Common myeloid progenitor, CD34-positive (primary cell): Measurements from ENCODE around the gene INO80.

ENCODE experiments used
- CTCF ChIA-PET: fragments of 350-600 bp; sonication (Branson Sonifier 250); formaldehyde crosslinking; loops from one replicate; lab custom pipeline; 2021; ENCODE audit warnings: antibody characterized with exemption; lab: Charles Lee
- POLR2A ChIA-PET: fragments of 350-600 bp; sonication (Branson Sonifier 250); formaldehyde crosslinking; loops from one replicate; lab custom pipeline; 2021; ENCODE audit warnings: antibody characterized with exemption; lab: Charles Lee
- DNase-seq, 3 donors: peaks; one replicate each; pipeline versions ENCODE4 v3.0.0 to v3.0.0-alpha.2; 2013
- H3K27ac ChIP-seq, 2 experiments: 1 replicate in 1 of 2; 2 replicates in 1 of 2; pipeline ENCODE4 v1.7.0; 2013; ENCODE audit warnings: inconsistent platforms in 2 of 2, low read length in 2 of 2, mild to moderate bottlenecking in 2 of 2, low read depth in 1 of 2, moderate library complexity in 1 of 2; ENCODE audit not compliant: severe bottlenecking in 2 of 2, insufficient read depth in 1 of 2, poor library complexity in 1 of 2
- H3K27me3 ChIP-seq, 5 experiments: replicated peaks in 2 of 5; 1 replicate in 3 of 5; 2 replicates in 2 of 5; pipeline versions ENCODE4 v1.6.1 to v1.7.0; 2013; ENCODE audit warnings: low read length in 4 of 5, mild to moderate bottlenecking in 2 of 5, moderate library complexity in 2 of 5, inconsistent platforms in 1 of 5; ENCODE audit not compliant: insufficient read depth in 5 of 5, control insufficient read depth in 4 of 5
- H3K36me3 ChIP-seq, 4 experiments: 1 replicate in 2 of 4; 2 replicates in 2 of 4; pipeline versions ENCODE4 v1.6.1 to v1.7.0; 2013; ENCODE audit warnings: low read length in 3 of 4, control low read depth in 1 of 4, mild to moderate bottlenecking in 1 of 4; ENCODE audit not compliant: control insufficient read depth in 4 of 4, insufficient read depth in 4 of 4
- H3K4me1 ChIP-seq, 4 experiments: 1 replicate in 3 of 4; 2 replicates in 1 of 4; pipeline versions ENCODE4 v1.6.1 to v1.7.1; 2013; ENCODE audit warnings: low read length in 3 of 4, mild to moderate bottlenecking in 3 of 4, control low read depth in 1 of 4, inconsistent platforms in 1 of 4, moderate library complexity in 1 of 4; ENCODE audit not compliant: control insufficient read depth in 4 of 4, insufficient read depth in 4 of 4; ENCODE audit errors: control extremely low read depth in 1 of 4
- H3K4me3 ChIP-seq, 7 experiments: 1 replicate in 4 of 7; 2 replicates in 3 of 7; pipeline versions ENCODE4 v1.5.1 to v1.7.0; 2013; ENCODE audit warnings: mild to moderate bottlenecking in 7 of 7, low read length in 6 of 7, moderate library complexity in 6 of 7, inconsistent platforms in 2 of 7, low read depth in 2 of 7, control low read depth in 1 of 7; ENCODE audit not compliant: insufficient read depth in 4 of 7, control insufficient read depth in 1 of 7; ENCODE audit errors: extremely low read depth in 1 of 7
- H3K9me3 ChIP-seq, 5 experiments: 1 replicate in 4 of 5; 2 replicates in 1 of 5; pipeline versions ENCODE4 v1.6.1 to v1.7.1; 2013; ENCODE audit warnings: low read length in 4 of 5, mild to moderate bottlenecking in 2 of 5, inconsistent platforms in 1 of 5, low read depth in 1 of 5, moderate library complexity in 1 of 5; ENCODE audit not compliant: control insufficient read depth in 4 of 5, insufficient read depth in 2 of 5; ENCODE audit errors: control extremely low read depth in 1 of 5
- WGBS: methylation state at CpG from one replicate; pipeline ENCODE4 v1.1.5; 2013; ENCODE audit not compliant: insufficient coverage; 5-methylcytosine and 5-hydroxymethylcytosine counted together

Gene INO80

GRCh38 chr15:41022487-41023090 is 93.5 kb downstream of the INO80 start:
- DNase-seq: peak; percentile 59 to 81 (median 76)
- POLR2A ChIA-PET: no interaction called here
- H3K9me3 ChIP-seq: no peaks in the 10 kb centered on the region

GRCh38 chr15:41020829-41021228 is 95.3 kb downstream of the INO80 start:
- CTCF ChIA-PET: interaction anchor here (0.7 to 17.8 kb wide), 9 partner anchors 12 to 163 kb away, joined by 3 to 491 read pairs (median 7); partner anchors contain the start of gene VPS18
- Histone ChIP-seq H3K4me3 (no peak overlapping the region), H3K27me3 (no peaks in the 10 kb centered on the region), H3K4me1 (peaks cover 11 to 27% (median 13%) of the 10 kb centered on the region in 4 experiments), H3K9me3 (no peaks in the 10 kb centered on the region), H3K36me3 (peaks cover 12 to 72% (median 29%) of the 10 kb centered on the region in 4 experiments), H3K27ac (no peak overlapping the region)
- no peak for DNase-seq
- 92% methylated on average over 4 of the region's 6 CpGs for WGBS
- POLR2A ChIA-PET: interaction anchor here (1.2 kb wide), 1 partner anchor 115 kb away, joined by 3 read pairs; no protein-coding TSS in a partner anchor

More at GRCh38 chr15:41022487-41023090, 93.5 kb downstream of the INO80 start:
- Histone ChIP-seq H3K4me3 (no peak overlapping the region), H3K27me3 (no peaks in the 10 kb centered on the region), H3K36me3 (peaks cover 23 to 71% (median 41%) of the 10 kb centered on the region in 4 experiments), H3K4me1 (peaks cover 1 to 10% (median 3%) of the 10 kb centered on the region in 4 experiments), H3K27ac (no peak overlapping the region)
- 49% methylated on average over 3 of the region's 5 CpGs for WGBS
- CTCF ChIA-PET: interaction anchor here (1.2 to 17.8 kb wide), 17 partner anchors 9 to 165 kb away, joined by 3 to 491 read pairs (median 6); partner anchors contain the start of genes RHOV and VPS18

GRCh38 chr15:41020311-41020710 is 95.8 kb downstream of the INO80 start:
- WGBS: 88% methylated on average over 1 of the region's 4 CpGs
- DNase-seq: no peak
- no peaks in the 10 kb centered on the region for H3K9me3 ChIP-seq
- ChIA-PET POLR2A (interaction anchor here (1.2 kb wide), 1 partner anchor 114 kb away, joined by 3 read pairs; no protein-coding TSS in a partner anchor), CTCF (interaction anchor here (1.6 to 17.8 kb wide), 5 partner anchors 16 to 162 kb away, joined by 3 to 491 read pairs (median 20); partner anchors contain the start of gene VPS18)
- peaks cover 10 to 69% (median 29%) of the 10 kb centered on the region in 4 experiments for H3K36me3 ChIP-seq
- H3K27ac ChIP-seq: no peak overlapping the region
- H3K27me3 ChIP-seq: no peaks in the 10 kb centered on the region
- peaks cover 11 to 27% (median 13%) of the 10 kb centered on the region in 4 experiments for H3K4me1 ChIP-seq
- H3K4me3 ChIP-seq: no peak overlapping the region

- POLR2A ChIA-PET: no interaction called here
Measured at GRCh38 chr15:41019174-41019573, 96.9 kb downstream of the INO80 start.

GRCh38 chr15:41018534-41018933 is 97.5 kb downstream of the INO80 start:
- no peaks in the 10 kb centered on the region for H3K9me3 ChIP-seq
- no CpG with 5 or more reads among the region's 1 CpG for WGBS
- peaks cover 4 to 72% (median 29%) of the 10 kb centered on the region in 4 experiments for H3K36me3 ChIP-seq
- H3K27me3 ChIP-seq: no peaks in the 10 kb centered on the region
- DNase-seq: peak; percentile 52 to 71 (median 65)
- CTCF ChIA-PET: interaction anchor here (0.6 to 17.8 kb wide), 16 partner anchors 11 to 172 kb away, joined by 3 to 491 read pairs (median 4); partner anchors contain the start of gene VPS18
- H3K27ac ChIP-seq: no peak overlapping the region
- peaks cover 11 to 27% (median 13%) of the 10 kb centered on the region in 4 experiments for H3K4me1 ChIP-seq
- no peak overlapping the region for H3K4me3 ChIP-seq
- POLR2A ChIA-PET: interaction anchor here (0.5 kb wide), 1 partner anchor 113 kb away, joined by 3 read pairs; no protein-coding TSS in a partner anchor

More at GRCh38 chr15:41019174-41019573, 96.9 kb downstream of the INO80 start:
- DNase-seq: no peak
- no peak overlapping the region for H3K27ac ChIP-seq
- H3K4me1 ChIP-seq: peaks cover 11 to 27% (median 13%) of the 10 kb centered on the region in 4 experiments
- no peaks in the 10 kb centered on the region for H3K27me3 ChIP-seq
- CTCF ChIA-PET: interaction anchor here (0.6 to 17.8 kb wide), 14 partner anchors 10 to 172 kb away, joined by 3 to 491 read pairs (median 4); partner anchors contain the start of gene VPS18
- no peaks in the 10 kb centered on the region for H3K9me3 ChIP-seq
- WGBS: 59% methylated on average over 3 of the region's 5 CpGs
- no peak overlapping the region for H3K4me3 ChIP-seq
- peaks cover 7 to 67% (median 29%) of the 10 kb centered on the region in 4 experiments for H3K36me3 ChIP-seq

- Histone ChIP-seq H3K4me1 (peaks cover 11 to 27% (median 13%) of the 10 kb centered on the region in 4 experiments), H3K4me3 (peak overlapping the region in 2 of 7 experiments; percentile 12 to 34), H3K36me3 (peaks cover 4 to 75% (median 32%) of the 10 kb centered on the region in 4 experiments), H3K27ac (peak overlapping the region; percentile 10 to 50), H3K27me3 (no peaks in the 10 kb centered on the region), H3K9me3 (no peaks in the 10 kb centered on the region)
- 33% methylated on average over 1 of the region's 2 CpGs for WGBS
- peak in 2 of 3 donors; percentile 13 to 14 for DNase-seq
- ChIA-PET CTCF (interaction anchor here (0.8 to 17.8 kb wide), 7 partner anchors 18 to 156 kb away, joined by 3 to 491 read pairs (median 7); partner anchors contain the start of gene VPS18), POLR2A (no interaction called here)
Measured at GRCh38 chr15:41017066-41017735, 98.9 kb downstream of the INO80 start.
